Ecto neural progenitor cell (in vitro differentiated cells): ENCODE measurements around the gene TAP1.

Source experiments
- DNase-seq: peaks from one replicate; pipeline ENCODE4 v3.0.0-alpha.2; 2018; ENCODE audit warnings: low spot score

TAP1 gene

GRCh38 chr6:32860674-32861073 is 7.2 kb upstream of the TAP1 start:
- DNase-seq: no peak

DNA sequence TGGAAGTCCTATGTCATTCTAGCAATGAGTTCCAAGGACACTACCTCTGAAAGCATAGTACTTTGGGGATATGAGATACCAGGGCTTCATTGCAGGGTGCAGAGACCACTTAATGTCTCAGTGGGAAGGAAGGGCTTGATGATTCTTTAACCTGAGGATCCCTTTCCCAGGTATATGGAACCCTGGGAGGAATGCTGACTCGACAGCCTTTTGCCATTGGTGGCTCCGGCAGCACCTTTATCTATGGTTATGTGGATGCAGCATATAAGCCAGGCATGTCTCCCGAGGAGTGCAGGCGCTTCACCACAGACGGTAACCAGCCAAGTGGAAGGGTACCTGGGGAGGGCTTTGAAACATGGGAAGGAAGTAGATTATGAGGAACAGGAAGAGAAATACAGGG is 4.7 kb upstream of the TAP1 start:
- DNase-seq: no peak

DNA sequence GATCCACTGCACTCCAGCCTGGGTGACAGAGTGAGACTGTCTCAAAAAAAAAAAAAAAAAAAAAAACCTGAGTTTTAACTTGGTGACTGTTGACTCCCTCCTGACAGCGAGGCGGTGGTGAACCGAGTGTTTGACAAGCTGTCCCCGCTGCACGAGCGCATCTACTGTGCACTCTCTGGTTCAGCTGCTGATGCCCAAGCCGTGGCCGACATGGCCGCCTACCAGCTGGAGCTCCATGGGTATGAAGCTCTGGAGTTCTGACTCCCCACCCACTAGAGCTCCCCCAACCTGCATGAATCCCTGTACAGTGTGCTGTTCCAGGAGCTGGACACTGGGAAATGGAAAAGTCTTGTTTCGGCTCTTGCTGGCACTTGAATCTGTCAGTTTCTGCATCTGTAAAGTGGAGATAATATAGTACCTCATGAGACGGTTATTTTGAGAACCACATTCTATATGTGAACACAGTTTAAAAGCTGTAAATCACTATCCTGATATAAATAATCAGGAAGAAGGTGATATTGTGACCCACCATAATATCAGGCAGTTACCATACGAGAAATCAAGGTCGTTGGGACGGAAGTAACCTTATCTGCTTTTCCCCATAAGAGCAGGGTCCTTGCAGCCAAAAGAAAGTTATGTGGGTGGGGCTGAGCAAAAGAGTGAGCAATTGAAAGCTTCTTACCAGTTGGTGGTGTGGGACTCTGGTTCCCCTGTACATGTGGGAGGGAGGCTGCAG is 3.8 kb upstream of the TAP1 start:
- no peak for DNase-seq

GRCh38 chr6:32855467-32856174 is 2.1 kb upstream of the TAP1 start:
- no peak for DNase-seq

DNA sequence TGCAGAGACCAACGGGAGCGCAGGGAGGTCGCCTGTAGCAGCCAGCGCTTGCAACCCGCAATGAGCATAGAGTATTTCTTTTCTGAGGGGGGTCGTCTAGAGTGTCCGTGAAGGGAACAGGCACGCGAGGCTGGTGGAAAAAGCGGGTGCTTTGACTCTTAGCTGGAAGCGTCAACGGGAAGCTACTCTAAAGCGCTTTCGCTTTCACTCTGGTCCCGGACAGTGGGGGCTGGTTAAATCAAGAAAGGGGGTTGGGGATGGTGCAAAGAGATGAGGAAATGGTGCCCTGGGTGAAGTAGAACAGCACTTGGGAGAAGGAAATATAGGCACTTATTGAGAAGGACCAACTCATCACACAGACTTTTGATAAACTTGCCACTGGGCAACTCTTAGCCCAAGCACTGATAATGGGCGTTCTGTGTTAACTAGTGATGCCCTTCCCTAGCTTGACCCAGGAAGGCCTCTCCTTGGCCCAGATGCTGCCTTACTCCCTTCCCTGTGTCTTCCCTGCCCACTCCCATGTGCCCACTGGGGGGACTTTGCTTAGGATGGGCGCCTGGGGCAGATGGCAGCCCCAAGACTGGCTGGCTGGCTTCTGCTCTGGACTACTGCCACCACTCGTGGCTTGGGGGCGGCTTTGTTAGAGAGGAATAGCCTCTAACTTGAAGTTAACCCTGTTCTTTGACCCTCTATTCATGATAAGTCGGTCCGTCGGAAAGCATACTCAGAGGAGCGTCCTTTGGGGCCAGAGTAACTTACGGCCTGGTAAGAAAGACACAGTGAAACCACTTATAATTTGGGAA is 1.1 kb upstream of the TAP1 start:
- no peak for DNase-seq

DNA sequence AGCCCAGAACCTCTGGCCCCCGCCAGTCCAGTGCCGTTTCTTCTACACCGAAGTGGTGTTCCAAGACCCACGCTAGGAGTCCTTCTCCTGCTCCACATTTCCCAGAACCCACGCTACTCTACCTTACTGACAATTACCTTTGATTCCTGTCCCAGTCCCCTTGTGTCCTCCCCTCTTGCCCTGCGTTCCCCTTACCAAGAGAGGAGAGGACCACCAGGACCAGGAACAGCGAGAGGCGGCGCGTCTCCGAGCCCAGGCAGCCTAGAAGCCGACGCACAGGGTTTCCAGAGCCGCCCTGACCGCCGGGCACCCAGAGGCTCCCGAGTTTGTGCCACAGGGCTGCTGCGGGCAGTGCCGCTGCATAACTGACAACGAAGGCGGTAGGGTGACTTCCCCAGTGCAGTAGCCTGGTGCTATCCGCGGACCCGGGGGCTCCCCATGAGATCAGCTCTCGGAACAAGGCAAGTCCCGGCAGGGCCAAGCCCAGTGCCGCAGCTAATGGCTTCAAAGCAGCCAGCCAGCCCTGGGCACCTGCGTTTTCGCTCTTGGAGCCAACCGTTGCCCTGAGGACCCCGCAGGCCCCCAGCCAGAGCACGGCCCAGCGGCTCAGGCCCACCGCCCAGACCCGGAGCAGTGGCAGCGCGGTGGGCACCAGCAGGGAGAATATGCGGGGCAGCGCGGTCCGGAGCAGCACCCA is 512 bp downstream of the TAP1 start:
- peak; percentile 61 for DNase-seq

- DNase-seq: no peak
Observed at GRCh38 chr6:32852018-32852843, 1.3 kb downstream of the TAP1 start.

DNA sequence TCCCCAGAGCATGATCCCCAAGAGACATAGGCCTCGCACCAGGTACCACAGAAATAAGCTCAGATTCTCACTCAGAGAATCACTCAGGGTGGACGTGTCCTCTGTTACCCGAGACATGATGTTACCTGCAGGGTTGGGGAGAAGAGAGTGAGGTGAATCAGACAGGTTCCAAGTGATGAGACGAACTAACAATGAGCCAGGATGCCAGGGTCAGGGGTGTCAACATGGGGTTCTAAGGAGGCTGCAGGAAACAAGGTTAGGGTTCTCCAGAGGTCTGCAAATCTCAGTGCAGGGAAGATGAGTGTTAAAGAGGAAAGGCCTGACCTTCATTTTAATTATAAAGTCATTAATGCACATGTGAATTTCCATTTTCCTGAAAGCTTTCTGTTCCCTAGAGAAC is 2.5 kb downstream of the TAP1 start:
- no peak for DNase-seq

DNA sequence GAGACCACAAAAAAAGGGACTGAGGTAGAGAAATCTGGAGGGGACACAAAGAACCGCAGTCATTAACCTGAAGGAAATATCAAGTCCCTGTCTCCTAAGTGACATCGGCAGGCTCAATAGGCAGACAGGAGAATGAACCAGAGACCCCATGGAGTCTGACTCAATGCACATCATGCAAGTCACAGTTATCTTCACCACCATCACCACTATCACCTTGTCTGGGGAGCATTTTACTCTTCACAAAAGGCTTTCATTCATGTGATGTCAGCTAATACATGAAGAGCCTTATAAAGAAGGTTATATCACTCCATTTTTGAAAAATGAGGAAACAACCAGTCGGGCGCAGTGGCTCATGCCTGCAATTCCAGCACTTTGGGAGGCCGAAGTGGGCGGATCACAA is 4.4 kb downstream of the TAP1 start:
- DNase-seq: no peak

- no peak for DNase-seq
Observed at GRCh38 chr6:32847795-32848194, 5.7 kb downstream of the TAP1 start.

DNA sequence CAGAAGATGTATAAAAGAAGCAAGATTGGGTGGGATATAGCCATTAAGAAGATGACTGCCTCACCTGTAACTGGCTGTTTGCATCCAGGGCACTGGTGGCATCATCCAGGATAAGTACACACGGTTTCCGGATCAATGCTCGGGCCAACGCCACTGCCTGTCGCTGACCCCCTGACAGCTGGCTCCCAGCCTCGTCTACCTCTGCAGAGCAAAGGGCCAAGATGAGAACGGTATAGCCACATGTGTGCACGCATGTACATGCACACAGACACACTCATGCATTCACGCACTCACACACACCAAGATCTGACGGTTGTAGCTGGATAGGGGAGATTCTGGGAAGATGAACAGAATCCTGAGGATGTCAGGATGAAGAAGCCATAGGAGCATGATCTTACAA is 6.5 kb downstream of the TAP1 start:
- no peak for DNase-seq

DNA sequence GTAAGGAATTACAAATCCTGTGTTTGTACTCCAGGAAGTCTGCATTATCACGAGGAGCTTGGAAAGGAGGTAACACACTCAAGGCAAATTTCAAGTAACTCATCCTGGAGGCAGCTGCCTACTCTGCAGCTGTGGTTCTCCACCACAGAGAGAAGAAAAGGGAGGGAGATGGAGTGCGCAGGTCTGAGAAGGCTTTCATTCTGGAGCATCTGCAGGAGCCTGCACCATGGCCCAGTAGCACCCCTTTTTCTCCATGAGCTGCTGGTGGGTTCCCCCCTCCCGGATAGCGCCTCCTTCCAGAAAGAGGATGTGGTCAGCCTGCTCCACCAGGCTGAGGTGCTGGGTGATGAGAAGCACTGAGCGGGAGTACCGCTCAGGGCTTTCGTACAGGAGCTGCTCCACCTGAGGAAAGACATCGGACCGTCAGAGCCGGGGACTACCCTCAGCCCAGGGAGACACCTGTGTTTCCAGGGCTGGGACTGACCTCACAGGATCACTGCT is 8.1 kb downstream of the TAP1 start:
- no peak for DNase-seq

DNA sequence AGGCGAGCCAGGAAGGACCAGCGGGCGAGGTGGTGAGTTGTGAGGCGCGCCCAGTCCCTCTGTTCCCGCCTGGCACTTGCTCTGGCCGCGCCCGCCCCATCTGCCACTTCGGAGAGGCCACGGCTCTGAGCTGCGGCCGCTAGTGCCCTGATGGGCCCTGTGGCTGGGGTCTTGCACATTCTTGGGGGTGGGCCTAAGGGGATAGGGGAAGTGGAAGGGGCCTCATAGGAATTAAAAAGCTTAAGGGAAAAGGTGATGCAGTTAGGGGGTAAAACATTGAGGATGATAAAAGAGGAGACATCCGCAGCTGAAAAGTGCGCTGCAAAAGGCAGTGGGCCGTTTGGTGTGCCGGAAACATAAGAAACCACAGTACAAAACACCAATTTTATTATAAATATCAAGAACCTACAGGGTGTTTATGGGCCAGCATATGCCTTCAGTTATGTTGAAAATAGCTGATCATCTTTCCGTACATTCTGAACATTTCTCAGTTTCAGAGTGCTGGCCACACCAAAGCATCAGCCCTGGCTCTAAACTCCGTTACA is 8.6 kb downstream of the TAP1 start:
- DNase-seq: no peak

- DNase-seq: peak; percentile 92
Observed at GRCh38 chr6:32843979-32844838, 9.3 kb downstream of the TAP1 start, which contains the start of gene PSMB8. Gene PSMB8 (minus strand): TSS chr6:32844047. CDS start chr6:32843996, 51 bp downstream.

- no peak for DNase-seq
Observed at GRCh38 chr6:32843331-32843978, 10.0 kb downstream of the TAP1 start.

- DNase-seq: no peak
Observed at GRCh38 chr6:32842690-32843089, 10.8 kb downstream of the TAP1 start.

DNA sequence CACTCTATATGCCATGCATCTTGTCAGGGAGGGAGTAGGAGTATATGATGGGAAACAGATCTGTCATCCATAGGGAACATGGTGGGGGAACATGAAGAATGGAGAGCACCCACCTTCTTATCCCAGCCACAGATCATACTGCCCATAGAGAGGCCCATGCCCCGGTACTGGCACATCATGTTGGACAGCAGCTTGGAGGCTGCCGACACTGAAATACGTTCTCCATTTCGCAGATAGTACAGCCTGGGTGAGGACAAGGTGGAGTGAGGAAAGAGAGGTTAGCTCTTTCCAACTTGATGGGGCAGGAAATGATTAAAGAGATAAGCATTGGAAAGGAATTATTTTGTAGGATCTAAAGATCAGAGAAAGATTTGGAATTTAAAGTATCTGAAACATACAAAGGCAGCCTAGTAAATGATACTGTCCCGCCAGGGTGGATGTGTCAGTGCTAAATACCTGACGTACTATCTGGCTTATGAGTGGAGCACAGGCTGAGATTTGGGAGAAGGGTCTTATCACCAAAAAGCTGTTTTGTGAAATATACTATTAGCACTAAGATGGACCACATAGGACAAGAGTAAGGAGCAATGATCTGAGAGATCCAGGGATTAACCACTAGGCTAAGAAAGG is 11.4 kb downstream of the TAP1 start:
- no peak for DNase-seq

DNA sequence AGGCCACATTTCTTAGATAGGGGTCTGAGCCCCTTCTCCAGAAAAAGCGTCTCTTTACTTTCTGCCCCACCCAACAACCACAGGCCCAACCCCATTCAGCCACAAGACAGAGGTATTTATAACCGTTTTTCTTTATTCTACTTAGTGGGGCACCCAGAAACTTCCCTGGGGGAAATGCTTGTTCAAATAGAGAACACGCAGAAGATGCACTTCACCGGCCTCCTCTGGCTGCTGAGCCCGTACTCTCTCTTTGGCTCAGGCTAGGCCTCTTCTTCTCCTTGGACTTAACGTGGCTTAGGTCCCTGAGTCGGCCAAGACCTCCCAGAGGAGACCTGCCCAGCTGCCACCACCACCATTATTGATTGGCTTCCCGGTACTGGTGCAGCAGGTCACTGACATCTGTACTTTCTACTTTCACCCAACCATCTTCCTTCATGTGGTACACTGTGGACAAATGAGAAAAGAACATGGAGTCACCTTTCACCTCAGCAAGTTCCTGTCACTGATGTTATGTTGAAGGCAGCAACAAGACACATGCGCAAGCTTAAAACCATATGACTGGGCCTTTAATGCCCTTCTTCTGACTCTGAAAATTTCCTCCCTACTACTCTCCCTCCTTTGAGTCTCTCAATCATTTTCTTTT is 12.8 kb downstream of the TAP1 start:
- DNase-seq: no peak
